HTR-8/SVneo (cell line): Measurements from ENCODE around the gene ALLC.
"Not testable (repeated sequence)": the region's sequence is repeated elsewhere in the genome, so short reads cannot be mapped to it uniquely, and the experiment has no call there.

Experiments
- DNase-seq: peaks from one replicate; pipeline ENCODE4 v3.0.0; 2011; ENCODE audit warnings: low spot score, mixed read lengths; ENCODE audit not compliant: insufficient read length
- FAIRE-seq: peaks from 2 replicates; lab custom pipeline; 2011; peaks lifted over from hg19 to GRCh38; lab: Jason Lieb, UNC

ALLC gene

GRCh38 chr2:3625186-3625585 is 32.8 kb upstream of the ALLC start:
- FAIRE-seq (no peak), DNase-seq (no peak)

- no peak for FAIRE-seq
Measured at GRCh38 chr2:3626118-3626811, 31.7 kb upstream of the ALLC start.

GRCh38 chr2:3626812-3627499 is 31.0 kb upstream of the ALLC start:
- FAIRE-seq (peak; percentile 54), DNase-seq (no peak)

More at GRCh38 chr2:3626118-3626811, 31.7 kb upstream of the ALLC start:
- DNase-seq: no peak

GRCh38 chr2:3627500-3628100 is 30.4 kb upstream of the ALLC start:
- no peak for FAIRE-seq
- DNase-seq: no peak

- DNase-seq: no peak
- FAIRE-seq: no peak
Measured at GRCh38 chr2:3628241-3628679, 29.7 kb upstream of the ALLC start.

- DNase-seq (no peak), FAIRE-seq (no peak)
Measured at GRCh38 chr2:3628800-3629199, 29.2 kb upstream of the ALLC start.

- DNase-seq (no peak), FAIRE-seq (no peak)
Measured at GRCh38 chr2:3630631-3631030, 27.4 kb upstream of the ALLC start.

DNA sequence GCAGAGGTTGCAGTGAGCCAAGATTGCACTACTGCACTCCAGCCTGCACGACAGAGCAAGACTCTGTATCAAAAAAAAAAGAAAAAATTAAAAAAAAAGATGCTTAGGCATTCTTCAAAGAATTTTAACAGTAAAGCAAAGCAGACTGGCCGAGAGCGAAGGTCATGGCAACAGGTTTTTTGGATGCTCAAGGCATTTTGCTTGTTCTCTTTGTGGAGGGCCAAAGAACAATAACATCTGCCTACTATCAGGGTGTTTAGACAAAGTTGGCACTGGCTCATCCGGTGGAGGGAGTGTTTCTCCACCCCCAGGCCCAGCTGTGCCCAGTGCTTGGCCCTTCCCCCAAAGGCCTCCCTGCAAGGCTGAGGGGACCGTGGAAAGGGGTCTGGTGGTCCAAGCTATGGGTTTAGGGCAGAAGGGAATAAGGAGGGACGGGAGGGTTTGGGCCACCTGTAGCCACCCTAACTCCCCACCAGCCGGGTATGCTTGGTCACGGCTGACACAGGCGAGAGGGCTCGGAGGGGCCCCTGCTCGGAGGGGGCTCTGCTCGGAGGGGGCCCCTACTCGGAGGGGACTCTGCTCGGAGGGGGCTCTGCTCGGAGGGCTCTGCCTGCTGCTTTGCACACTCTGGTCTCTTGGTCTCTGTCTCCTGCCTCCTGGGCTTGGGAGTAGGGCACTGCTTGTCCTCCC is 26.7 kb upstream of the ALLC start:
- DNase-seq: no peak
- FAIRE-seq: no peak

DNA sequence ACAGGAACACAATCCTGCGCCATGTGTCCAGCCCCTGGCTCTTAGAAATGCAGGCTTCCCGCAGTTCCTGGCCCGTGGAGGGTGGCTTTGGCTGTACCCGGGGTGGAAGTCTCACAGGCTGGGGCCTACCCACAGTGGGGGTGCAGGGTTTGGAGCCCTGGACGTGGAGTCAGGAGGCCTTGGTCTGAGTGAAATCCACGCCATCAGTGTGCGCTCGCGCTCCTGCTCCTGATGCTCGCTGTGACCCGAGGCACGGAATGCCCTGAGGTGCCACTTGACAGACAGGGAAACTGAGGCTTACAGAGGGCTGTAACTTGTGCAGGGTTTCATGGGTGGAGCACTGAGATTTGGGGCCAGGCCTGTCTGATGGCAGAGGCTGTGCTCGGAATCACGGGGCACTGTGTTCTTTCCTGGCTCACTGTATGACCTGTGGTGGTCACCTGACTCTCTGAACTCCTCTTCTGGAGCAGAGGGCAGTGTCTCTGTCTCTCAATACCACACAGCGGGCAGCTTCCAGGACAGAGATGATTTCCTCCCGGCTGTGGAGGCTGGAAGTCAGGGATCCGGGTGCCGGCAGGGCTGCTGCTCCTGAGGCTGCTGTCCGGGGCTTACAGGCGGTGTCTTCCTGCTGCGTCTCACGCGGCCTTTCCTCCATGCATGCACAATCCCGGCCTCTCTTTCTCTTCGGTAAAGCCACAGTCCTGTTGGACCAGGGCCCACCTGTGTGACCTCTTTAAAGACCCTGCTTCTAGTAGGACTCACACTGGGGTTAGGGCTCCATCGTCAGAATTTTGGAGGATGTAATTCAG is 25.9 kb upstream of the ALLC start:
- FAIRE-seq: no peak

GRCh38 chr2:3633089-3633981 is 24.7 kb upstream of the ALLC start:
- no peak for DNase-seq

More for the DNA sequence above, 25.9 kb upstream of the ALLC start:
- DNase-seq: no peak

GRCh38 chr2:3633982-3634595 is 23.9 kb upstream of the ALLC start:
- FAIRE-seq (no peak), DNase-seq (no peak)

More at GRCh38 chr2:3633089-3633981, 24.7 kb upstream of the ALLC start:
- FAIRE-seq: no peak

- FAIRE-seq (no peak), DNase-seq (no peak)
Measured at GRCh38 chr2:3634596-3635121, 23.3 kb upstream of the ALLC start.

DNA sequence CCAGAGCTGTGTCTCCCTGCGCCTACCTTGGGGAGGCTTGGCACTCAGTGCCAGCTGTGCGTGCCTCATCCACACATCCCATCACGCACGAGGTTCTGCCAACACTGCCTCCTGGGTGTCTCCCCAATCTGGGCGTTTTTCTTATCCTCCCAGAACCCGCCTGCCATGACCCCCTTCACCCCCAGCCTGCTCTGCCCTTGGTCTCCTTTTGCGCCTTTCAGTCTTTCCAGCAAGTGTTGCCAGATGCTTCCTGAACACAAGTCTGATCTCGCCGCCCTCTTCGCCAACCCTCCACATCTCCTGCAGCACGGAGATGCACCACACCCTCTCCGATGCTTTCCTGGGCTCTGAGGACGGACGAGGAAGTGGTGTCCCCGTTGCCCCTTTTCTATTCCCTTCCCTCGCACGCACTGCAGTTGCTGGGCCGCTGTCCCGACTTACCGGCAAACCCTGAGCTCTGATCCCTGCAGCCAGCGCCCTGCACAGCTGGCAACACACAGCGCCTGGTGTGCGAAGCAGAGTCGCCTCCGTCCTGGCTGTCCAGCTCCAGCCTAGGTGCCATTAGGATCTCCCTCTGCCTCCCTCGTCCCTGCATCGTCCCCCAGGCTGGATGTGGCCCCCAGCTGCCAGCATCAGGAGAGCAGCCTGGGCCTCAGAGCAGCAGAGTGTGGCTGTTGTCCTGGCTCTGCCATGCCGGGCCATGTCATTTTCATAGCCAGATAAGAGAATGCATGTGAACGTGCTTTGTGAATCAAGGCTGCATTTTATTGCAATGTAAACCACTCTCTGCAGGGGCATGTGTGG is 22.6 kb upstream of the ALLC start:
- no peak for FAIRE-seq
- no peak for DNase-seq

DNA sequence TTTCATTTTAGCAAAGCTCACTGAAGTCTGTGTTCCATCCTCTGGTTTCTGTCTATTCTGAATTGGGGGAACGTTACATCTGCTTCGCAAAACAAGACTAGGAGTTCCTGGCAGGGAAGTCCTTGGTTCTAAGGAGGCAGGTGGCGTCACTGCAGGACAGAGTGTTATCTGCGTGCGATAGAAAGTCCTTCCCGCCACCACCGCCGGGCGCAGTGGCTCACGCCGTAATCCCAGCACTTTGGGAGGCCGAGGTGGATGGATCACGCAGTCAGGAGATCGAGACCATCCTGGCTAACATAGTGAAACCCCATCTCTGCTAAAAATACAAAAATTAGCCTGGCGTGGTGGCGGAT is 22.0 kb upstream of the ALLC start:
- FAIRE-seq, DNase-seq: not testable (repeated sequence)

GRCh38 chr2:3636586-3637310 is 21.3 kb upstream of the ALLC start:
- DNase-seq: no peak
- no peak for FAIRE-seq

- DNase-seq (no peak), FAIRE-seq (no peak)
Measured at GRCh38 chr2:3637311-3637675, 20.7 kb upstream of the ALLC start.
